Tibial nerve (tissue), 4 donors: ENCODE results near the gene SDC1. TPM values are rescaled to one million over a fixed set of nuclear protein-coding genes. Genes with fewer than 3 reads are reported as not detected.

Source experiments
- DNase-seq, 2 donors: peaks; one replicate each; pipeline ENCODE4 v3.0.0-alpha.2; 2019; ENCODE audit warnings: low spot score in 2 of 2
- H3K27ac ChIP-seq, 4 donors: fragments of 200-600 bp; sonication (generic) in 3 of 4; one replicate each; pipeline ENCODE4 v1.5.1; 2017 to 2019; ENCODE audit warnings: mild to moderate bottlenecking in 1 of 4
- H3K27me3 ChIP-seq, 2 donors: fragments of 200-600 bp; sonication (generic) in 1 of 2; one replicate each; pipeline versions ENCODE4 v1.5.1 to v1.6.0; 2017 to 2019
- H3K36me3 ChIP-seq, 3 donors: fragments of 200-600 bp; sonication (generic); one replicate each; pipeline ENCODE4 v1.5.1; 2018 to 2019
- H3K4me1 ChIP-seq, 4 donors: fragments of 200-600 bp; sonication (generic) in 3 of 4; one replicate each; pipeline ENCODE4 v1.5.1; 2017 to 2019
- H3K4me3 ChIP-seq, 4 donors: fragments of 200-600 bp; sonication (generic) in 3 of 4; one replicate each; pipeline ENCODE4 v1.5.1; 2017 to 2019; ENCODE audit warnings: mild to moderate bottlenecking in 1 of 4, moderate library complexity in 1 of 4
- H3K9me3 ChIP-seq, 4 donors: fragments of 200-600 bp; sonication (generic) in 3 of 4; one replicate each; pipeline ENCODE4 v1.5.1; 2017 to 2019
- CTCF ChIP-seq, 5 experiments: fragments of 200-600 bp in 3 of 5; fragments of 450-650 bp in 2 of 5; sonication (generic) in 3 of 5; IDR thresholded peaks; one replicate each; pipeline ENCODE4 v1.5.1; 2016 to 2019; ENCODE audit warnings: antibody characterized with exemption in 5 of 5, mild to moderate bottlenecking in 3 of 5, moderate library complexity in 2 of 5
- EP300 ChIP-seq, 2 donors: sonication (generic); formaldehyde crosslinking; IDR thresholded peaks; one replicate each; pipeline ENCODE4 v1.6.1; 2017; ENCODE audit warnings: antibody characterized with exemption in 2 of 2, mild to moderate bottlenecking in 1 of 2
- POLR2A ChIP-seq, 2 donors: fragments of 450-650 bp; IDR thresholded peaks; one replicate each; pipeline ENCODE4 v1.6.1; 2017; ENCODE audit warnings: antibody characterized with exemption in 2 of 2, mild to moderate bottlenecking in 2 of 2, moderate library complexity in 2 of 2
- WGBS, 2 donors: methylation state at CpG; one replicate each; pipeline ENCODE4 v1.1.5; 2018; 5-methylcytosine and 5-hydroxymethylcytosine counted together
- total RNA-seq, 4 donors: library from RNA; depleted of rRNA; stranded (reverse); fragments of >200 nt; gene quantifications; one replicate each; pipeline ENCODE4 v1.1.0, GENCODE V29; 2016

SDC1 gene
- total RNA-seq, 4 donors from 2014 or later: 0.78 to 2.8 (median 1.7) TPM

- Histone ChIP-seq H3K4me3 (no peak overlapping the region), H3K27me3 (no peaks in the 10 kb centered on the region), H3K9me3 (no peaks in the 10 kb centered on the region), H3K36me3 (no peaks in the 10 kb centered on the region), H3K4me1 (no peaks in the 10 kb centered on the region), H3K27ac (no peak overlapping the region)
- no peak for TF ChIP-seq CTCF (IDR thresholded peaks at IDR 0.05)
- no peak for DNase-seq
- WGBS, 2 donors: 77 to 80% methylated on average over 16 of the region's 16 CpGs
These were observed 30.6 kb downstream of the SDC1 start for GRCh38 chr2:20194097-20195015.

- TF ChIP-seq EP300 (IDR thresholded peaks at IDR 0.05): no peak
- no peak for TF ChIP-seq POLR2A (IDR thresholded peaks at IDR 0.05)
- no peak for TF ChIP-seq CTCF (IDR thresholded peaks at IDR 0.05)
- no peaks in the 10 kb centered on the region for H3K27me3 ChIP-seq
These were observed 31.7 kb downstream of the SDC1 start for GRCh38 chr2:20193185-20193584.

GRCh38 chr2:20192781-20193180 lies 32.1 kb downstream of the SDC1 start:
- Histone ChIP-seq H3K9me3 (no peaks in the 10 kb centered on the region), H3K27me3 (no peaks in the 10 kb centered on the region), H3K4me1 (no peaks in the 10 kb centered on the region), H3K4me3 (no peak overlapping the region), H3K27ac (no peak overlapping the region), H3K36me3 (no peaks in the 10 kb centered on the region)
- DNase-seq: no peak
- WGBS, 2 donors: 75 to 77% methylated on average over 1 to 2 of the region's 2 CpGs
- no peak for TF ChIP-seq POLR2A (IDR thresholded peaks at IDR 0.05)
- TF ChIP-seq EP300 (IDR thresholded peaks at IDR 0.05): no peak
- TF ChIP-seq CTCF (IDR thresholded peaks at IDR 0.05): no peak

More at GRCh38 chr2:20193185-20193584, 31.7 kb downstream of the SDC1 start:
- no peaks in the 10 kb centered on the region for H3K4me1 ChIP-seq
- no peak for DNase-seq
- no peaks in the 10 kb centered on the region for H3K36me3 ChIP-seq
- no peak overlapping the region for H3K4me3 ChIP-seq
- no peak overlapping the region for H3K27ac ChIP-seq
- WGBS, 2 donors: 92% methylated on average over 4 of the region's 4 CpGs
- no peaks in the 10 kb centered on the region for H3K9me3 ChIP-seq

- Histone ChIP-seq H3K36me3 (no peaks in the 10 kb centered on the region), H3K4me3 (no peak overlapping the region), H3K4me1 (no peaks in the 10 kb centered on the region), H3K9me3 (no peaks in the 10 kb centered on the region), H3K27ac (no peak overlapping the region), H3K27me3 (no peaks in the 10 kb centered on the region)
- no peak for TF ChIP-seq POLR2A (IDR thresholded peaks at IDR 0.05)
- 68% methylated on average over 9 to 13 of the region's 13 CpGs for WGBS, 2 donors
- no peak for DNase-seq
These were observed 33.0 kb downstream of the SDC1 start for GRCh38 chr2:20191714-20192569.

- Histone ChIP-seq H3K4me1 (no peaks in the 10 kb centered on the region), H3K27me3 (no peaks in the 10 kb centered on the region), H3K27ac (no peak overlapping the region), H3K4me3 (no peak overlapping the region), H3K9me3 (no peaks in the 10 kb centered on the region), H3K36me3 (no peaks in the 10 kb centered on the region)
- TF ChIP-seq EP300 (IDR thresholded peaks at IDR 0.05) (no peak), CTCF (IDR thresholded peaks at IDR 0.05) (no peak), POLR2A (IDR thresholded peaks at IDR 0.05) (no peak)
- DNase-seq: no peak
- 82 to 89% methylated on average over 17 to 19 of the region's 19 CpGs for WGBS, 2 donors
These were observed 33.8 kb downstream of the SDC1 start for GRCh38 chr2:20190876-20191713.
